Colonic mucosa (tissue), 4 donors: ENCODE measurements around the gene UGGT1. TPM values are rescaled to one million over a fixed set of nuclear protein-coding genes. Genes with fewer than 3 reads are reported as not detected.

Experiments
- DNase-seq: peaks from one replicate; pipeline ENCODE4 v3.0.0-alpha.2; 2020
- H3K27ac ChIP-seq: fragments of 200-600 bp; one replicate; pipeline ENCODE4 v1.8.0; 2021
- H3K27me3 ChIP-seq: fragments of 200-600 bp; one replicate; pipeline ENCODE4 v1.8.0; 2021
- H3K36me3 ChIP-seq: fragments of 200-600 bp; one replicate; pipeline ENCODE4 v1.8.0; 2021
- H3K4me1 ChIP-seq: fragments of 200-600 bp; one replicate; pipeline ENCODE4 v1.8.0; 2021; ENCODE audit warnings: mild to moderate bottlenecking
- H3K4me3 ChIP-seq: fragments of 200-600 bp; one replicate; pipeline ENCODE4 v1.8.0; 2021
- H3K9ac ChIP-seq, 2 donors: one replicate each; pipeline ENCODE4 v1.7.0; 2013; ENCODE audit warnings: control low read depth in 2 of 2, low read depth in 2 of 2, low read length in 2 of 2
- H3K9me3 ChIP-seq: fragments of 200-600 bp; one replicate; pipeline ENCODE4 v1.8.0; 2021
- intact Hi-C: fragments of 100-400 bp; cut with DNase I; formaldehyde crosslinking; loops from one replicate; pipeline ENCODE4 v1.14.1; 2022
- total RNA-seq, 2 donors: library from RNA; stranded (reverse); fragmentation: NEBNext Ultra II Directional in 1 of 2; extraction: Animal tissue kit (Norgen Biotek cat#: 25700) in 1 of 2; gene quantifications; one replicate each; pipeline ENCODE4 v1.2.1, GENCODE V29; 2021
- TF ChIP-seq, protein P1 (sequence below): fragments of 200-600 bp; IDR thresholded peaks from one replicate; pipeline ENCODE4 v1.8.0; 2022; ENCODE audit warnings: antibody characterized with exemption, mild to moderate bottlenecking
- donor health status: healthy.
- donor health status: DM: no; HTN: no; CAD: no.
- donor health status: DM: no; HTN: no; CAD: no.

Gene UGGT1
- total RNA-seq, 2 donors from 2014 or later, result 41.7 to 56.0 TPM

- H3K27me3 ChIP-seq, result no peaks in the 10 kb centered on the region
- TF ChIP-seq, protein P1, sequence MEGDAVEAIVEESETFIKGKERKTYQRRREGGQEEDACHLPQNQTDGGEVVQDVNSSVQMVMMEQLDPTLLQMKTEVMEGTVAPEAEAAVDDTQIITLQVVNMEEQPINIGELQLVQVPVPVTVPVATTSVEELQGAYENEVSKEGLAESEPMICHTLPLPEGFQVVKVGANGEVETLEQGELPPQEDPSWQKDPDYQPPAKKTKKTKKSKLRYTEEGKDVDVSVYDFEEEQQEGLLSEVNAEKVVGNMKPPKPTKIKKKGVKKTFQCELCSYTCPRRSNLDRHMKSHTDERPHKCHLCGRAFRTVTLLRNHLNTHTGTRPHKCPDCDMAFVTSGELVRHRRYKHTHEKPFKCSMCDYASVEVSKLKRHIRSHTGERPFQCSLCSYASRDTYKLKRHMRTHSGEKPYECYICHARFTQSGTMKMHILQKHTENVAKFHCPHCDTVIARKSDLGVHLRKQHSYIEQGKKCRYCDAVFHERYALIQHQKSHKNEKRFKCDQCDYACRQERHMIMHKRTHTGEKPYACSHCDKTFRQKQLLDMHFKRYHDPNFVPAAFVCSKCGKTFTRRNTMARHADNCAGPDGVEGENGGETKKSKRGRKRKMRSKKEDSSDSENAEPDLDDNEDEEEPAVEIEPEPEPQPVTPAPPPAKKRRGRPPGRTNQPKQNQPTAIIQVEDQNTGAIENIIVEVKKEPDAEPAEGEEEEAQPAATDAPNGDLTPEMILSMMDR, result no peak
- no peaks in the 10 kb centered on the region for H3K4me1 ChIP-seq
- no peak overlapping the region for H3K27ac ChIP-seq
- intact Hi-C loops, result loop anchor here (10.0 kb wide), 1 partner anchor 171 kb away; no protein-coding TSS in a partner anchor
- H3K9ac ChIP-seq, result no peak overlapping the region
- no peaks in the 10 kb centered on the region for H3K9me3 ChIP-seq
- no peaks in the 10 kb centered on the region for H3K36me3 ChIP-seq
- H3K4me3 ChIP-seq, result no peak overlapping the region
- DNase-seq, result no peak
These were observed 144.6 kb downstream of the UGGT1 start for GRCh38 chr2:128235581-128235980.

DNA sequence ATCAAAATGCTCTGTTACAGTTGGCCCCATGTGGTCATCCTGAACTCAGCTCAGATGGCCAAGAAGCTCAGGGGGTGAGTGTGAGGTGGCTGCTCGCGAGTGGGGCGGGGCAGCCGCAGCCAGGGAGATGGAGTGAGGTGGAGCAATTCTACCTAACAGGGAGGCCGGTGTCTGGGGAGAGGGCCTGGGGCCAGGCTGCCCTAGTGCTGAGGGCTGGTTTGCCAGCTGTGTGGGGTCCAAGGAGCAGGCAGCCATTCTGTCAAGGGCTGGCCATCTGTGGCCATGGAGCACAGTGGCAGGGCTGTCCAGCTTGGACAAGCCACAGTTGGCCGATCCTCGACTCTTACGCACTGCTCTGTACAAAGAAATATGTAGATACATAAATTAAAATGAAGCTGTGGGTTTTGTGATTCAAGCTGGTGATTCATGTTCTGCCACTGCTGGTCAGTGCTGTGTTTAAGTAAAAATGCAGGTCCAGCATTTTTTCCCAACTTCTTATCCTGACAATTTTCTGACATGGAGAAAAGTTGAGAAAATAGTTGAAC, 145.6 kb downstream of the UGGT1 start:
- no peak for DNase-seq
- no peak overlapping the region for H3K4me3 ChIP-seq
- no peaks in the 10 kb centered on the region for H3K27me3 ChIP-seq
- H3K9me3 ChIP-seq, result no peaks in the 10 kb centered on the region
- no peak overlapping the region for H3K9ac ChIP-seq
- TF ChIP-seq, protein P1, result no peak
- no peak overlapping the region for H3K27ac ChIP-seq
- intact Hi-C loops, result loop anchor here (10.0 kb wide), 1 partner anchor 172 kb away; no protein-coding TSS in a partner anchor
- H3K36me3 ChIP-seq, result no peaks in the 10 kb centered on the region
- no peaks in the 10 kb centered on the region for H3K4me1 ChIP-seq

DNA sequence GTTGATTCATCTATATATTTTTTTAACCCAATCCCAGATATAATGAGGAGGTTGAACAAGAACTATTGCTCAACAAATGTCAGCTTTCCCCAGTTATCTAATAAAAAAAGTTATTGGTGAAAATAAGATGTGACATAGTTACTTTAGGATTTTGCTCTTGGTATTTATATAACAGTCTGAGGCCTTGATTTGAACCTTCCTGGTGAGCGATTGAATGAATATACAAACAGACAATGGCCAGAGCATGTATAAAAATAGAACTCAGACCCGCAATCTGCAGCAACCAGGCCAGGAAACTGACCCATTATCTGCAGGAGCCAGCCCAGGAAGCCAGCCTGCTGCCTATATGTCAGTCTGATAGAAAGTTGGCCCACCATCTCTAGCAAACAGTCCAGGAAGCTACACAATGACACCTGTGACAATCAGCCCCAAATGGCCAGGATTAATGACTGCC, 146.1 kb downstream of the UGGT1 start:
- no peaks in the 10 kb centered on the region for H3K27me3 ChIP-seq
- no peaks in the 10 kb centered on the region for H3K9me3 ChIP-seq
- no peak overlapping the region for H3K9ac ChIP-seq
- no peak overlapping the region for H3K27ac ChIP-seq
- H3K4me1 ChIP-seq, result no peaks in the 10 kb centered on the region
- no peak for DNase-seq
- no peaks in the 10 kb centered on the region for H3K36me3 ChIP-seq
- TF ChIP-seq, protein P1, result no peak
- intact Hi-C loops, result loop anchor here (10.0 kb wide), 1 partner anchor 172 kb away; no protein-coding TSS in a partner anchor
- no peak overlapping the region for H3K4me3 ChIP-seq

DNA sequence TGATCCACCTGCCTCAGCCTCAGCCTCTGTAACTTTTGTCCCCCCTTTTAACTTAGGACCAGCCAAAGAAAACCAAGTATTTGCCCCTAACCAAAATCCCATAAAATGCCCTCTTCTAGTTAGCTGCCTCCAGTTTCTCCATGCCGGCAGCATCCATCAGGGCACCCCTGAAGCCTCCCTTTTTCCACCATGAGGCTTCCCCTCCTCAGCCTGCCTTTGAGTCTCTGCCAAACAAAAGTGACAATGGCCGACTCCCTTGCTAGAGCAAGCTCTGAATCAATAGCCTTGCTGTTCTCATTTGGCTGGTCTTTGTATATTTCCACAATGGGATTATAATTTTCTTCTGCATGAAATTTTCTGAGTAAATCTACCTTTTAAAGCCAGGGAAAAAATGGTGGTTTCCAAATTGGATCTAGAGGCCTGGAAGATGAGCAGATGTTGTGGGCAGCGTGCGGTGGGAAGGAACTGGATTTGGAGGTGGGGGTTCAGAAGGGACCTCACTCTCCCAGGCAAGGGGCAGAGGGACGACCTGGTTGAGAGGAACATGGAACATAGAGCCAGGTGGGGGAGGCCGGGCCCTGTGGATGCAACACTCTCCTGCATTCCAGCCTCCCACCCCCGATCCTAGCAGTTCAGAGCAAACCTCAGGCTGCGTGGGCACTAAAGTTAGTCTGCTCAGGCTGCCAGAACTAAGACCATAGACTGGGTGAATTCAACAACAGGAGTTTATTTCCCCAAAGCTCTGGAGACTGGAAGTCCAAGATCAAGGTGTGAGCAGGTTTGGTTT, 147.1 kb downstream of the UGGT1 start:
- Histone ChIP-seq H3K4me1 (no peaks in the 10 kb centered on the region), H3K9ac (no peak overlapping the region), H3K36me3 (no peaks in the 10 kb centered on the region), H3K27me3 (no peaks in the 10 kb centered on the region), H3K4me3 (no peak overlapping the region), H3K27ac (no peak overlapping the region), H3K9me3 (no peaks in the 10 kb centered on the region)
- TF ChIP-seq, protein P1, result no peak
- intact Hi-C loops, result loop anchor here (10.0 kb wide), 1 partner anchor 173 kb away; no protein-coding TSS in a partner anchor
- no peak for DNase-seq

DNA sequence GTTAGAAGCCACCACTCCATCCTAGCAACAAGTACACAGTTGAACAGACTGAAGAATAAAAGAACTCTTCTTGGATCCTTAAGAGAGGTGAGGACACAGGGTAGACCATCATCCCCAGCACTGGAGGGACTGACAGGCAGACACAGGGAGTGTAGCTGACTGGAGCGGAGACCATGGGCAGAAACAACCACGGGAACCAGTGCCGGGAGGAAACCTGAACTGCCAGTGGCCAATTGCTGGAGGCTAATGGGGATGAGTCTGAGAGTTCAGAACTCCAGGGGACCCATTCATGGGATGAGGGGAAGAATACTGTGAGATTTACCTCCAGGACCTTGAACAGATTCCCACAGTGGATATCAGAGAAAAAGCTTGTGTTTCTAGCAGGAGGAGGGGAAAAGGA, 150.9 kb downstream of the UGGT1 start:
- no peak overlapping the region for H3K27ac ChIP-seq
- H3K4me3 ChIP-seq, result no peak overlapping the region
- no peaks in the 10 kb centered on the region for H3K4me1 ChIP-seq
- TF ChIP-seq, protein P1, result no peak
- H3K27me3 ChIP-seq, result no peaks in the 10 kb centered on the region
- DNase-seq, result no peak
- intact Hi-C loops, result no loop called here
- H3K9ac ChIP-seq, result no peak overlapping the region
- H3K36me3 ChIP-seq, result no peaks in the 10 kb centered on the region
- no peaks in the 10 kb centered on the region for H3K9me3 ChIP-seq

Other genes starting within 250 kb of the UGGT1 start
- gene POLR2D, start 233.0 kb upstream of the UGGT1 start, total RNA-seq, result 10 to 100 TPM; 23.5 to 32.7 TPM
- 10 to 100 TPM; 10.5 to 15.7 TPM for gene AMMECR1L, start 205.2 kb upstream of the UGGT1 start, total RNA-seq
- gene SAP130, start 63.1 kb upstream of the UGGT1 start, total RNA-seq, result 10 to 100 TPM; 24.7 to 30.6 TPM
- gene HS6ST1, start 227.7 kb downstream of the UGGT1 start, total RNA-seq, result 10 to 100 TPM; 19.3 to 22.9 TPM